Inflammatory macrophage treated with lipopolysaccharide for 1 hour (primary cell): ENCODE measurements around the gene BRICD5.
"Not testable (repeated sequence)": the region's sequence is repeated elsewhere in the genome, so short reads cannot be mapped to it uniquely, and the experiment has no call there.

Source experiments
- DNase-seq, 2 donors: peaks; one replicate each; pipeline ENCODE4 v3.0.0-alpha.2; 2020 to 2022

Gene BRICD5

DNA sequence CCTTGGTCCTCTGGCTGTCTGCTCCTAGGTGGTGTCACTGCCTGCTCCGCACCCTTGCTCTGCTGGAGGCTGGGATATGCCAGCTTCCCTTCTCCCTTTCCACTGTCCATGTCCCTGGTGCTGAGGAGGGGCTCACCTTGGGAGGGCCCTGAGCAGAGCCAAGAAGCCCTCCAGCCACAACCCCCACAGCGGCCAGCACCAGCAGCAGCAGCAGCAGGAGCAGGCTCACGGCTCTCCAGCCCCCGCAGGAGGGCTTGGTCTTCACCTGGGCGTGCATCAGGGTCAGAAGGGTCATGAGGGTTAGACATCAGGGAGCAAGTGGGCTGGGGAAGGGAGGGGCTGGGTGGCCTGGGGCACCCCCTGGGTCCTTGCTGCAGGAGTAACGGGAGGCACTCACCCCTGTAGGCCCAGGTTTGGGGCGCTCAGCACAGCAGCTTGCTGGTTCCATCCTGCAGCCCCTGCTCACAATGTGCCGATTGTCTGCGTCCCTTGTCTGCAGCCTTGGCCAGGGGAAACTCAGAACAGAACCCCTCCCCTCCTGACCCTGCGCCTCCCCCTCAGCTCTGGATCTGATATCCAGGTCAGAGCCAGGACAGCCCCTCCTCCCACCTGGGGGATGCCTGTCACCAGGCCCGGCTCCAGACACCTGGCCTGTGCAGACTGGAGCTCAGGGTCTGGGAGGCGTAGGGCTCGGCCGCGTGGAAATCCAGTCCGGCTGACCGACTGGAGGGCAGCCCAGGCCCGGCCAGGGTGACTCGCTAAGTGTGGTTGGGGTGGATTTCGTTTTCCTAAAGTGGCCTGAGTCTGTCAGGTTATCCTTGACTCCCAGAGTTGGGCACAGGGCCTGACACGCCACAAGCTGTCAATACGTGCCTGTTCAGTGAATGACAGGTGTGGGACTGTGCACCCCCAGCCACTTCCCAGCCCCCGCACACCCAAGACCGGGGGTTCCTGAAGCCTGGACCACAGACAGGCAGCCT lies at the start of gene BRICD5:
Gene BRICD5 (minus strand): TSS at position 478 of the 980 bp plus-strand sequence. CDS start 30 bp downstream, at position 448.
- DNase-seq = no peak

DNA sequence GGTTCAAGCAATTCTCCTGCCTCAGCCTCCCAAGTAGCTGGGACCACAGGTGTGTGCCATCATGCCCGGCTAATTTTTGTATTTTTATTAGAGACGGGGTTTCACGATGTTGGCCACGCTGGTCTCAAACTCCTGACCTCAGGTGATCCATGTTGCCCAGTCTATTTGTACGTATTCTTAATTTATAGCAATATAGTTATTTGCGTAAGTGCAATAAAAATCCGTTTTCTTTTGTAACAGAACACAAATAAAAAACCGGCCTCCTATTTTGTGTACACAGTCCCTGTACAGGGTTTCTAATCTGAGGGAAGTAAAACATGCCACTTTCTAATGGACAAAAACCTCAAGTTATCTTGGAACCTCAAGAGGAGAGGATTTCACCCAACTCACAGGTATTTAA lies 49.6 kb upstream of the BRICD5 start:
- DNase-seq = no peak

DNA sequence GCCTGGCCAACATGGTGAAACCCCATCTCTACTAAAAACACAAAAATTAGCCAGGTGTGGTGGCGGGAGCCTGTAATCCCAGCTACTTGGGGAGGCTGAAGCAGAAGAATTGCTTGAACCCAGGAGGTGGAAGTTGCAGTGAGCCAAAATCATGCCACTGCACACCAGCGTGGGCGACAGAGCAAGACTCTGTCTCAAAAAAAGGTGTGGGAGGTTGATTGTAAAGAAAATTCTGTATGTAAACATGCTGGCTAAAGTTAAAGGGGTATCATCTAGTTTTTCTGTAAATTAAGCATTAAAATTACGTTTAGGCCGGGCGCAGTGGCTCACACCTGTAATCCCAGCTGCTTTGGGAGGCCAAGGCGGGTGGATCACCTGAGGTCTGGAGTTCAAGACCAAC lies 47.9 kb upstream of the BRICD5 start:
- not testable (repeated sequence) for DNase-seq

DNA sequence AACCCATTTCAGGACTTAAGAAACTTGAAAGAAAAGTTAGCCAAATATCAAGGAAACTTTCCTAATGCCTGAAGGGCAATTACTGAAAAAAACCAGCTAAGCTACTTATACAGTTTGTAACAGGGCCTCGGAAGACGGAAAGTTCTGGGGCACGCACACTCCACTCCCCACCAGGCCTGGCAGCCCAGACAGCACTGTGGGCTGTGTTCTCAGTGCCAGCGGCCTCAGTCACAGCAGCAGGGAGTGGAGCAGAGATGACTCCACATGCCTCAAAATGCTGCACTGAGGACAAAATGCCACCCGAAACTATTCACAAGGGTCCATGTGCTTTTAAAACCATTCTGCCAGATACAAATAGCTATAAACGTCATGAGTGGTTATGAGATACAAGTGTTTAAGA lies 47.1 kb upstream of the BRICD5 start:
- no peak for DNase-seq

DNA sequence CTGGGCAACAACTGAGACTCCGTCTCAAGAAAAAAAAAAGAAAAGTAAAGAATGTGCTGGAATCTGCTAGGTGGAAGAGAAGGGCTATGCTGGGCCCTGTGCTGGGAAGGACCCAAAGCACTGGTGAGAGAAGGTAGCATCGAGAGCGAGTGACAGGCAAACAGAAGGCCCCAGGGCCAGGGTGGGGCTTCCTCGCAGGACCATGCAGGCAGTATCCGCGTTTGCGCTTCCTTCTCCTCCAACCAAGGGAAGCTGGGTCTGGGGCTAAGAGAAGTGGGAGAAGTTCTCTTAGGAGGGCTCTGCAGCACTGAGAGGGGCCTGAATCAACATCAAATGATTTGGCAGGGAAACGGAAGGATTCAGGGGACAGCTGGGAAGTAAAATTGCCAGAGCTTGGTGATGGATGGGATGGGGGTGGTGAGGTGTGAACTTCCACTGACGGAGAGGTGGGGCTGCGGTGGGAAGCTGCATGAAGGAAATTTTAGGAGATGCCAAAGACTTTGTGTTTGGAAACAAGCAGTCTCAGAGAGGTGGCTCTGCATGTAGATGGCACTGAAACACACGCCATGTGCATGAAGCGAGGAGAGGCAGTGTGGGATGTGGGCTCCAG lies 46.0 kb upstream of the BRICD5 start:
- DNase-seq = no peak

DNA sequence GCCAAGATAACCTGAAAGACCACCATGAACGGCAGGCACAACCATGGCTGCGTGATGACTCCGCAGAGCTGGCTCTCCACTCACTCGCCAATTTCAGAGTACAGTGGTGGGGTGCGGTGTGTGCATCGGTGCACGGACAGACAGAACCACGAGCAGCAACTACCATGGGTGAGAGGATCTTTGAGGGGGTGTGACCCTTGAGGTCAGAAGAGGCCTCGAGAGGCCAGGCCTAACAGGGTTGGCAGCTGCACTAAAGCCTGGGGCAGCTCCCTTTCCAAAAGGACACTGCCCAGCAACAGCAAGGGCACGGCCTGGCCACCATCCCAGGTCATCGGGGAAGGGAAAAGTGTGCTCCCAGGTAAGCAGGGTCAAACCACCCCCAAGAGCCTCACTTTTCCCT lies 42.6 kb upstream of the BRICD5 start:
- DNase-seq = no peak

DNA sequence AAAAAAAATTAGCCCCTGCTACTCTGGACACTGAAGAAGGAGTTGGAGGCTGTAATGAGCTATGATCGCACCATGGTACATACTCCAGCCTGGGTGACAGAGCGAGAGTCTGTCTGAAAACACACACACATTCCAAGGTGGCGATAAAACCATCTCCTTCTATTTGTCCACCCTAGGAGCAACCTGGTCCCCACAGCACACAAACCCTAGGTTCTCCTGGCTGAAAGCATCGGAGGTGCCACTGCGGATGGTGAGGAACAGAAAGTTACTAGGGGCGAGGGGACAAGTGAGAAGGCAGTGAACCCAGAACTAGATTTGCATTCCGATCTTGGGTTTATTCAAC lies 42.1 kb upstream of the BRICD5 start:
- no peak for DNase-seq

DNA sequence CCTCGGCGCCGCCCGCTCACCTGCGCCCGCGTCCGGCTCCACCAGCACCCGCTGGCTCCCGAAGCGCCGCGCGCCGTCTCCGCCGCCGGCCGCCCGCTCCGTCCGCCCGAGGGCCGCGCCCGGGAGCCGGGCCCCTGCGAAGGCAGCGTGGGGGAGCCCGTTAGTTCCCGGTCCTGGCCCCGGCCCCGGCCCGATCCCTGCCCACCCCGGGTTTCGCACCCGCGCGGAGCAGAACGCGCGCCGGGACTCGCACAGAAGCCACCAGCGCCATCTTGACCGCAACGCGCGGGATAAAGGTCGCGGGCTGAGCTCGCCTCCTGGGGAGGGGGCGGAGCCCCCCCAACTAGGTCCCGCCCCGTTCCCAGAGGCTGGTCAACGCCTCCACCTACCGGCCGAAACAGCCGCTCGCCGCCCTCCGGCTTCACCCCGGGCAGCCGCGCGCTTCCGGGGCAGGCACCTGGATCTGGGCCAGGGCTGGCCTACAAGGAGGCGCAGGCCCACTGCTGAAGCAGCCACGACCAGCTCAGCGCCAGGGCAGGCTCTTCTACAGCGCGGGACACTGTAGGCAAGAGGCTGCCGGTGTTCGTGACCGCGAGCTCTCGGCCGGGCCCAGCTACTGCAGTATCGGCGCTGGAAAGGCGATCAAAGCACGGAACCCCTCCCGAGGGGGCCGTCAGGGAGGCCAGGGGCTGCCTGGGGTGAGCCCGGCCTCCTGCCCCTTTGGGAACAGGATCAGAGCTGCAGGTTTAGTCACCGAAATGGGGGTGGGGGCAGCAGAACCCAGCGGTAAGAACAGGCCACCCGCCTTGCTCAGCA lies 40.8 kb upstream of the BRICD5 start, which contains the start of gene ECI1:
Gene ECI1 (minus strand): TSS at position 292 of the 816 bp plus-strand sequence. CDS start 21 bp downstream, at position 271.
- peak; percentile 92 to 96 for DNase-seq

DNA sequence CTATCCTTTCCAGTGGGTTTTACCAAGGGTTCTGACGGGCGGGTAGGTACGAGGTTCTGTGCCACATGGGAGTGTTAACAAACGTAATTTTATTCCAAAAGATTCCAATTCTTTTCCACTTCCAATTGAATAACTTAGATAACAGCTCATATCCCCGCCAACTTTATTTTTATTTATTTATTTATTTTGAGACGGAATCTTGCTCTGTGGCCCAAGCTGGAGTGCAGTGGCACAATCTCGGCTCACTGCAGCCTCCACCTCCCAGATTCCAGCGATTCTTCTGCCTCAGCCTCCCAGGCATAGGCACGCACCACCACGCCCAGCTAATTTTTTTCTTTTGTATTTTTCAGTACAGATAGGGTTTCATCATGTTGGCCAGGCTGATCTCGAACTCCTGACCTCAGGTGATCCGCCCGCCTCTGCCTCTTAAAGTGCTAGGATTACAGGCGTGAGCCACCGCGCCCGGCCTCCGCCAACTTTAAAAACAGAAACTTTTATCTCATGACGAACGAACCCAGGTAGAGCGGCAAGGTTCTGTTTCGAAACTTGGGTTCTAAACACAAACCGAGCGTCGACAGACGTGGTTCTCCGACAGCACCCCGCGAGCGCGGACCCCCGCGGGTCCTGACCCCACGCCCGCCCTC lies 40.1 kb upstream of the BRICD5 start:
- DNase-seq = peak in 1 of 2 donors; percentile 28

DNA sequence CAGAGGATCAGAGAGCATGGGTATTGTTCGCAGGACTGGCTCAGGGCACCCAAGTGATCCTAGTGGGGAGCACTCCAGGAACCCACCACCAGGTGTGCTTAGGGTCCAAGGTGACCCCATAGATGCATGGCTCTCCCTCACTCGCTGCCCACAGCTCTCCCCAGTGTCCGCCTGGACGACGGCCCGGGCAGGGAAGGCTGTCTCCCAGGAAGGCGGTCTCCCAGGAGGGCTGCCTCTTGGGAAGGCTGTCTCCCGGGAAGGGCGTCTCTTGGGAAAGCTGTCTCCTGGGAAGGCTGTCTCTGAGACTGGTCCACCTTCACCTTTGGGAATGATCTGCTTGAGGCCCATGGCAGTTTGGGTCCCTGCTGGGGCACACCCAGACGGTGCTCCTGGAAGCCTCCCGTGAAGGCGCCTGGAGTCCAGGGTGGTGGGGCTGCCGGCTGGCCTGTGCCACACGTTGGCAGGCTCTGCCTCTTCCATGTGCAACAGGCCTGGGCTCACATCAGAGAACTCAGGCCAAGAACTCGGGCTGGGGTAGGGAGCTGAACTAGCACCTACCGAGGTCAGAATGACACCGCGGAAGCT lies 35.7 kb upstream of the BRICD5 start:
- no peak for DNase-seq

DNA sequence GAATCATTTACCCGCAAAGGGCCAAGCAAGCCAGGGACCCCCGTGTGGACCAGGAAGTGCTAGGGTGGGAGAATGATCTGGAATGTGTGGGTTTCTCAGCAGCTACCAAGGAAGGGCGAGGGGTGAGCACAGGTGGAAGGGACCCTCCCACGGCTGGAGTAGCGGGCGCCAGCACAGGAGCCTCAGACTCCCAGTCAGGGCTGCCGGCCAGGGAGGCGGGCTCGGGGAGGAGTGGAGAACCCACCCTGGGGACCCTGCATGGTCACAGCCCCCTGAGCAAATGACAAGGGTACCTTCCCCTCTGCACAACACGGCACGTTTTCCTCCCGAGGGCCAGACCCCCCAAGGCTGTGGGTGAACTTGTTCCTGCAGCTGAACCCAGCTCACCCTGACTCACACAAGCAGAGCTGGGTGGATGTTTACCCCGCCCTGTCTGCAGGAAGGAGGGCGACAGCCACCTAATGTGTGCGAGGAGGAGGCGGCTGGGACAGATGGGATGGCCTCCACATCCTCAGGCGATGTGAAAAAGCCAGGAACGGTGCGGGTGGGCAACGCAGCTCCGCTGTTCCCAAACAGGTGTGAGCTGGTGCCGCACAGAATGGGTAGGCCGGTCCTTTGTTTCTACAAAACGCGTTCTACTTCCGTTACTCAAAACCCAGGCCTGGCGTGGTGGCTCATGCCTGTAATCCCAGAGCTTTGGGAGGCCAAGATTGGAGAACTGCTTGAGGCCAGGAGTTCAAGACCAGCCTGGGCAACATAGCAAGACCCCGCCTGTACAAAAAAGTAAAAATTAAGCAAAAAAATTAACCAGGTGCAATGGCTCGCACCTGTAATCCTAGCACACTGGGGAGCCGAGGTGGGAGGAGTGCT lies 34.5 kb upstream of the BRICD5 start:
- DNase-seq = no peak

DNA sequence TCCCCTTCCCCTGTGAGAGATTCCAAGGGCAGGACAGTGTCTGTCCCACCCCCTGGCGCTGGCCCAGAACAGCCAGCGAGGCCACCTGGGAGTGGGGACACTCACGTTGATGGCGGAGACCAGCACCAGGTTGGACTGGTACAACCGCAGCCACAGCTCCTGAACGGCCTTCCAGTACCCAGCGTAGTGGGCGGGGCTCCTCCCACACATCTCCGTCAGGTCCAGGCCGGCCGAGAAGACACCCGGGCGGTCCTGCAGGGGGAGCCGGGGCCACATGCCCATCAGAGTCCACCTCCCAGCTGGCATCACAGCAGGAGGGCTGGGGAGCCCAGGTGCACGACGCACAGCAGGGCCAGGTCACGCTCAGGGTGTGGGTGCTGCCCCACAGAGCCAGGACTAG lies 33.6 kb upstream of the BRICD5 start:
- DNase-seq = no peak

DNA sequence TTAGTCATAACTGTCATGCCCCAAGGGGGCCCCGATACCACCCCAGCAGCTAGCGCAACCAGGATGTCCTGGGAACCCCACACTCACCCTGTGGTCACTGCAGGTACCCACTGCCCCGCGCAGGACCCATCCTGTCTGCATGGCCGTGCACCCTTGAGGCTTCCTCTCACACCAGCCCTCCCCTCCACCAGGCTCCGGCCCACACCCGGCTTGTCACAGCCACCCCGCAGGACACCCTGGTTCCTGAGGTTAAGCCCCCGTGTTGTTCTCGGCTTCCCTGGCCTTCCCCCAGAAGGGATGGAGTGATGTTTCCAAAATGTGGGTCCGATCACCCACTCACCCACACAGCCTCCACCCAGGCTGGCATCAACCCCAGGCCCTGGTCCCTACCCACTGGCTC lies 33.1 kb upstream of the BRICD5 start:
- no peak for DNase-seq

DNA sequence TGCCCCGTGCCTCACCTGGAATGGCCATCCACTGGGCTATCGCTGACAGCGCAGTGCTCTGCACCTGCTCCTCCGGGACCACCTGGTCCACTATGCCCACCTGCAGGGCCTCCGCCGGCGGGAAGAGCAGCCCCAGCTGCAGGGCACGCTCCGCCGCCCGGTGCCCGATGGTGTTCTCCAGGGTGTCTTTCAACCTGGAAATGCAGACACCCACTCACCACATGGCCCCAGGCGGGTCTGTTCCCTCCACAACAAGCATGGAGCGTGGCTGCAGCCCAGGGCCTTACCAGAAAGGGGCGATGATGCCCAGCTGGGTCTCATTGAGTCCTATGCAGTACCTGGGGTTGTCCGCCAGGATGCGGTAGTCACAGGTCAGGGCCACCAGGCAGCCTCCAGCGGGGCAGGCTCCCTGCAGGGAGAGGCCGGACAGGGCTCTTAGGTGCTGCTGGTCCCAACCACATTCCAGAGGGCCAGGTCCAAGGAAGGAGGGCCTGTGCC lies 32.4 kb upstream of the BRICD5 start:
- DNase-seq = no peak

DNA sequence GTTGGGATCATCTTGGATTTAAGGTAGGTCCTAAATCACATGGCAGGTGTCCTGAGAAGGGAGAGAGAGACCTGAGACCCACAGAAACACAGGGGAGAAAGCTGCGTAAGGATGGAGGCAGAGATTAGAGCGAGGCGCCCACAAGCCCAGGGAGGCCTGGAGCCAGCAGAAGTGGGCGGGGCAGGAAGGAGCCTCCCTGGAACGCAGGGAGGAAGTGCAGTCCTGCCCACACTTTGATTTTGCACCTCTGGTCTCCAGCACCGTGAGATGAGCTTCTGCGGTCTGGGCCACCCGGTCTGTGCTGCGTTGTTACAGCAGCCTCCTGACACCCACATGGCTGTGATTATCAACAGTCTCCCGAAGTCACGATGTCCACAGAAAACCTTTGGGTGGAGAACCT lies 31.9 kb upstream of the BRICD5 start:
- DNase-seq = peak in 1 of 2 donors; percentile 11

DNA sequence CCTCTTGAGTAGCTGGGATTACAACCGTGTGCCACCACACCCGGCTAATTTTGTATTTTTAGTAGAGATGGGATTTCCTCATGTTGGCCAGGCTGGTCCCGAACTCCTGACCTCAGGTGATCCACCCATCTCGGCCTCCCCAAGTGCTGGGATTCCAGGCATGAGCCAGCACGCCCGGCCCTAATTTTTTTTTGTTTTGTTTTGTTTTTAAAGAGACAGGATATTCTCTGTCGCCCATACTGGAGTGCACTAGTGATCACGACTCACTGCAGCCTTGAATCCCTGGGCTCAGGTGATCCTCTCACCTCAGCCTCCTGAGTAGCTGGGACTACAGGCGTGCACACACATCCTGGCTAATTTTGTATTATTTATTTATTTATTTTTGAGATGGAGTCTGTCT lies 29.7 kb upstream of the BRICD5 start:
- DNase-seq = not testable (repeated sequence)

DNA sequence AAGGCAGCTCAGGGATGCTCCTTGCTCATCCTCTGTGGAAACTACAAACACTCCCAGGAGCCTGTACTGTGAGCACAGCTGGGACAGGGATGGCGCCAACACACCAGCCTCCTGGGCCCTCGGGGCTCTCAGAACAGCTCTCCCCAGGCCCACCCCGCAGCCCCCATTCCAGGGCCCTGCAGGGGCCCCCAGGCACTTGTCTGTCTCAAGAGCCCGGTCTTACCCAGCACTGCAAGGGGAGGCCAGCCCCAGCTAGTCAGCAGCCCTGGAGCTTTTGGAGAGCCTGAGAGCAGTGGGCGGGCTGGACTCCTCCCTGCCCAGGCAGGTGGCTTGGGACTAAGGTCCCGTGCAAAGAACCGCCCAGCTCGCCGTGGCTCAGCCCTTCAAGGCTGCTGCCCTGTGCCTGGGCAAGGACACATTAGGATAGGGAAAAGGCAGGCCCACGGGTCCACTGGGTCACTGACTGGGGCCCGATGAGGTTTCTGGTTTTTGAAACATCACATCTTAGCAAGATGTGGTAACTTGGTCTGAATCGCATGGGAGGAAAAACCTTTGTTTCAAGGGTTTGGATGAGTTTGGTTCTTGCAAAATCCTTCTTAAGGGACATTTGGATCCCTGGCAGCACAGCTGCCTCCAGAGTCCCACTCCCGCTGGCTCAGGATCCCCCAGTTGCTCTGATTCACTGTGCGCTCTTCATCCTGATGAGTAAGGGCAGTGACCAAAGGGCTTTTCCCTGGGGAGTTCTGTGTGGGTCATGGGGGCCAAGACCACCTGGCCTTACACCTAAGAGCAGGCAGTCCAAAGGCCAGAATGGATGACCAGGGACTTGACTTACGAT lies 28.4 kb upstream of the BRICD5 start:
- DNase-seq = no peak

DNA sequence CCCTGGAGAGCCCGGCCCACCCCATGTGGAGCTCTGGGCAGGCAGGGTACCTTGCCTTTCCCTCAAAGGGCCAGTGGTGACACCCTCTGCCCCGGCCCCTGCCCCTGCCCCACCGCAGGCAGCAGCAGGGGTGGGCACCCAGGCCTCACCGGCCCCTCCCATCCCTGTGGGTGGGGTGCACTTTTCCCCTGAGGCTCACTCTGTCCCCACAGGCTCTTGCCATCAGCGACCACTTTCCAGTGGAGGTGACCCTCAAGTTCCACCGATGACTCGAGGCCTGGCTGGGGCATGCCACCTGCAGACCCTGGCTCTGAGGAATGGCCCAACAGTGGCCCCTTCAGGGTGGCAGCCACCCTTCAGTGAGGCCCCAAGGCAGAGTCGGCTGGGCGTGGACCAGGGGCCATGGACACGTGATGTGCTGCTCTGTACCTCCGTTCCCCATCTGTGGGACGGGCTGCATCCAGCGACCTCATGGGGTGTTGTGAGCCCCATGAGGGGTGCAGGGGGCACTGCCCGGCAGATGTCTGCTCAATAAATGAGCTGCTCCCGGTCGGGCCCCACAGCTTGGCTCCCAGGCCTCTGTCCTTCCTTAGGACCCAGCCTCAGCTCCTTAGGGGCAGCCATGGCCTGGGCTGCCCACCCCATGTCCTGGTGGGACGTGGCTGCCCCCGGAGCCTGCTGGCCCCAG lies 27.6 kb upstream of the BRICD5 start:
- DNase-seq = no peak

DNA sequence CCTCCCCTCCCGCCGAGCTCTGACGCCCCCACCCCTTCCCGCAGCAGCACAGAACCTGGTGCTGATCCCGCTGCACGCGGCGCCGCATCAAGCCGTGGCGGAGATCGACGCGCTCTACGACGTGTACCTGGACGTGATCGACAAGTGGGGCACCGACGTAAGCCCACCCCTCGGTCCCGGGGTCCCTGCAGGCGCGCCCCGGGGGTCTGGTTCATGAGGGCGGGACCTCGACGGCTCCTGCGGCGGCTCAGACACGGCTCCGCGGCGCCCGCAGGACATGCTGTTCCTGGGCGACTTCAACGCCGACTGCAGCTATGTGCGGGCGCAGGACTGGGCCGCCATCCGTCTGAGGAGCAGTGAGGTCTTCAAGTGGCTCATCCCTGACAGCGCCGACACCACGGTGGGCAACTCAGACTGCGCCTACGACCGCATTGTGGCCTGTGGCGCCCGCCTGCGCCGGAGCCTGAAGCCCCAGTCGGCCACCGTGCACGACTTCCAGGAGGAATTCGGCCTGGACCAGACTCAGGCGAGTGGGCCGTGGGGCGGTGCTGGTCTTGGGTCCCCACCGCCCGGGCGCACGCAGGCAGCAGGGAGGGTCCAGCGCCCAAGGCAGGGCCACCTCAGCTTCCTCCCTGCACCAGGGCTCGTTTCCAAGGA lies 27.0 kb upstream of the BRICD5 start:
- DNase-seq = no peak
